ENCODE results near the gene CTXND1.

DNA sequence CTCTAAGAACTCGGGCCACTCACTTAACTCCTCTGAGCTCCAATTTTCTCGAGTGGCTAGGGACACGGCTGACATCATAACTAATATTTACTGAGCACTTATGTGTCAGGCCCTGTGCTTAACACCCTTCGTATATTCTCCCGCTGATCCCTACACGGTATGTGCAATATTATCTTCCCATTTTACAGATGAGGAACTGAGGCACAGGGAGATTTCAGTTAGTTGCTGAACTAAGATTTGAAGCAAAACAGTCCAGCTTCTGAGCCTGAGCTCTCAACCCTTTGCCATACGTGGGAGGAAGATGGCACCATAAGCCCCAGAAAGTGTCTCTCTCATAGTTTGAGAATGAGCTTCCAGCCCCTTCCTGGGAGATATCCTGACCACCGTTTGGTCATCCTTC lies 79.6 kb downstream of the CTXND1 start:
- no peak for TF ChIP-seq CTCF (IDR thresholded peaks at IDR 0.05; ENCODE audit: low read depth, low read length)
- TF ChIP-seq EZH2phosphoT487 (IDR thresholded peaks at IDR 0.05; ENCODE audit: low read depth), result no peak
